Measurements from ENCODE around the gene GUCA2B. TPM values are rescaled to one million over a fixed set of nuclear protein-coding genes. Genes with fewer than 3 reads are reported as not detected.

The GUCA2B gene
- total RNA-seq, 1 experiment from 2014 or later = not detected

GRCh38 chr1:42148166-42148565, 5.0 kb upstream of the GUCA2B start:
- CTCF ChIA-PET = interaction anchor here (1.5 to 1.6 kb wide), 2 partner anchors 17 to 25 kb away, joined by 5 to 8 read pairs; no protein-coding TSS in a partner anchor
- Mint-ChIP-seq H3K4me3 (ENCODE audit: low read depth, unreplicated experiment) (no peak overlapping the region), H3K36me3 (ENCODE audit: insufficient read depth, unreplicated experiment) (no peaks in the 10 kb centered on the region), H3K27me3 (ENCODE audit: unreplicated experiment) (peaks cover 36% of the 10 kb centered on the region), H3K4me1 (ENCODE audit: low read depth, unreplicated experiment) (peaks cover 20% of the 10 kb centered on the region), H3K27ac (ENCODE audit: unreplicated experiment) (no peak overlapping the region), H3K9me3 (ENCODE audit: low read depth, unreplicated experiment) (no peaks in the 10 kb centered on the region)
- no TSS peak for BruUV-seq (replicated peaks)
- intact Hi-C loops (cut with micrococcal nuclease; ENCODE audit: unreplicated experiment) = loop anchor here (5.0 kb wide), 1 partner anchor 576 kb away; no protein-coding TSS in a partner anchor
- no peak for DNase-seq
- TF ChIP-seq CTCF (IDR thresholded peaks at IDR 0.05; ENCODE audit: unreplicated experiment) = no peak

GRCh38 chr1:42150651-42151050, 2.6 kb upstream of the GUCA2B start:
- no peaks in the 10 kb centered on the region for H3K36me3 Mint-ChIP-seq (ENCODE audit: insufficient read depth, unreplicated experiment)
- CTCF ChIA-PET = interaction anchor here (1.0 kb wide), 1 partner anchor 23 kb away, joined by 3 read pairs; no protein-coding TSS in a partner anchor
- no peaks in the 10 kb centered on the region for H3K9me3 Mint-ChIP-seq (ENCODE audit: low read depth, unreplicated experiment)
- intact Hi-C loops (cut with micrococcal nuclease; ENCODE audit: unreplicated experiment) = no loop called here
- peaks cover 30% of the 10 kb centered on the region for H3K27me3 Mint-ChIP-seq (ENCODE audit: unreplicated experiment)
- H3K27ac Mint-ChIP-seq (ENCODE audit: unreplicated experiment) = no peak overlapping the region
- no peak for DNase-seq
- H3K4me3 Mint-ChIP-seq (ENCODE audit: low read depth, unreplicated experiment) = no peak overlapping the region
- no TSS peak for BruUV-seq (replicated peaks)
- peaks cover 30% of the 10 kb centered on the region for H3K4me1 Mint-ChIP-seq (ENCODE audit: low read depth, unreplicated experiment)
- no peak for TF ChIP-seq CTCF (IDR thresholded peaks at IDR 0.05; ENCODE audit: unreplicated experiment)

GRCh38 chr1:42152119-42152518, 1.1 kb upstream of the GUCA2B start:
- H3K4me1 Mint-ChIP-seq (ENCODE audit: low read depth, unreplicated experiment) = peaks cover 30% of the 10 kb centered on the region
- H3K27ac Mint-ChIP-seq (ENCODE audit: unreplicated experiment) = no peak overlapping the region
- CTCF ChIA-PET = interaction anchor here (1.1 to 2.1 kb wide), 2 partner anchors 14 to 21 kb away, joined by 4 to 8 read pairs; no protein-coding TSS in a partner anchor
- peak; percentile 32 for DNase-seq
- no peaks in the 10 kb centered on the region for H3K9me3 Mint-ChIP-seq (ENCODE audit: low read depth, unreplicated experiment)
- H3K4me3 Mint-ChIP-seq (ENCODE audit: low read depth, unreplicated experiment) = no peak overlapping the region
- intact Hi-C loops (cut with micrococcal nuclease; ENCODE audit: unreplicated experiment) = no loop called here
- BruUV-seq (replicated peaks) = no TSS peak
- no peaks in the 10 kb centered on the region for H3K36me3 Mint-ChIP-seq (ENCODE audit: insufficient read depth, unreplicated experiment)
- no peak for TF ChIP-seq CTCF (IDR thresholded peaks at IDR 0.05; ENCODE audit: unreplicated experiment)
- H3K27me3 Mint-ChIP-seq (ENCODE audit: unreplicated experiment) = peaks cover 30% of the 10 kb centered on the region

- peaks cover 30% of the 10 kb centered on the region for H3K4me1 Mint-ChIP-seq (ENCODE audit: low read depth, unreplicated experiment)
- no peak overlapping the region for H3K27ac Mint-ChIP-seq (ENCODE audit: unreplicated experiment)
- no peak overlapping the region for H3K4me3 Mint-ChIP-seq (ENCODE audit: low read depth, unreplicated experiment)
- CTCF ChIA-PET = no interaction called here
- intact Hi-C loops (cut with micrococcal nuclease; ENCODE audit: unreplicated experiment) = no loop called here
- H3K27me3 Mint-ChIP-seq (ENCODE audit: unreplicated experiment) = peaks cover 30% of the 10 kb centered on the region
- no peaks in the 10 kb centered on the region for H3K36me3 Mint-ChIP-seq (ENCODE audit: insufficient read depth, unreplicated experiment)
- TF ChIP-seq CTCF (IDR thresholded peaks at IDR 0.05; ENCODE audit: unreplicated experiment) = no peak
- no peak for DNase-seq
- BruUV-seq (replicated peaks) = no TSS peak
- no peaks in the 10 kb centered on the region for H3K9me3 Mint-ChIP-seq (ENCODE audit: low read depth, unreplicated experiment)
These were observed 414 bp downstream of the GUCA2B start for GRCh38 chr1:42153624-42154023.

All from Calu3 (cell line).